Spleen (tissue), 11 donors: ENCODE data around the gene GGCX. TPM values are rescaled to one million over a fixed set of nuclear protein-coding genes. Genes with fewer than 3 reads are reported as not detected.
"Not testable (repeated sequence)": the region's sequence is repeated elsewhere in the genome, so short reads cannot be mapped to it uniquely, and the experiment has no call there.

Experiments used
- DNase-seq: peaks from one replicate; pipeline ENCODE4 v3.0.0-alpha.2; 2020
- H3K27ac ChIP-seq, 8 donors: fragments of 200-600 bp; sonication (generic) in 7 of 8; 1 replicate in 4 of 8; 2 replicates in 4 of 8; pipeline versions ENCODE4 v1.5.0 to v1.8.0; 2016 to 2021; ENCODE audit warnings: inconsistent platforms in 4 of 8, mild to moderate bottlenecking in 4 of 8, moderate library complexity in 1 of 8
- H3K27me3 ChIP-seq, 7 donors: fragments of 200-600 bp; sonication (generic) in 6 of 7; replicated peaks in 1 of 7; 1 replicate in 4 of 7; 2 replicates in 3 of 7; pipeline versions ENCODE4 v1.5.0 to v1.8.0; 2016 to 2021; ENCODE audit warnings: inconsistent platforms in 3 of 7, mild to moderate bottlenecking in 1 of 7
- H3K36me3 ChIP-seq, 6 donors: fragments of 200-600 bp; sonication (generic) in 5 of 6; 1 replicate in 4 of 6; 2 replicates in 2 of 6; pipeline versions ENCODE4 v1.5.0 to v1.8.0; 2016 to 2021; ENCODE audit warnings: inconsistent platforms in 2 of 6
- H3K4me1 ChIP-seq, 6 donors: fragments of 200-600 bp; sonication (generic) in 5 of 6; 1 replicate in 3 of 6; 2 replicates in 3 of 6; pipeline versions ENCODE4 v1.5.0 to v1.8.0; 2016 to 2021; ENCODE audit warnings: inconsistent platforms in 3 of 6
- H3K4me3 ChIP-seq, 8 donors: fragments of 200-600 bp; sonication (generic) in 7 of 8; 1 replicate in 4 of 8; 2 replicates in 4 of 8; pipeline versions ENCODE4 v1.5.0 to v1.8.0; 2016 to 2021; ENCODE audit warnings: inconsistent platforms in 4 of 8, mild to moderate bottlenecking in 4 of 8, moderate library complexity in 2 of 8
- H3K9me3 ChIP-seq, 8 donors: fragments of 200-600 bp; sonication (generic) in 7 of 8; 1 replicate in 4 of 8; 2 replicates in 4 of 8; pipeline versions ENCODE4 v1.5.0 to v1.8.0; 2016 to 2021; ENCODE audit warnings: inconsistent platforms in 4 of 8
- POLR2A ChIP-seq, 3 donors: fragments of 450-650 bp; IDR thresholded peaks; one replicate each; pipeline ENCODE4 v1.5.1; 2017; ENCODE audit warnings: antibody characterized with exemption in 3 of 3, mild to moderate bottlenecking in 1 of 3
- POLR2AphosphoS5 ChIP-seq, 3 donors: sonication (generic); formaldehyde crosslinking; IDR thresholded peaks; one replicate each; pipeline ENCODE4 v1.5.1; 2017; ENCODE audit warnings: antibody characterized with exemption in 3 of 3
- WGBS, 5 donors: extraction: QIAGEN DNeasy Blood & Tissue Kit in 3 of 5; methylation state at CpG; one replicate each; pipeline versions ENCODE4 v1.1.5 to v1.1.7; 2013 to 2018; 5-methylcytosine and 5-hydroxymethylcytosine counted together
- intact Hi-C: fragments of 100-400 bp; cut with DNase I; formaldehyde crosslinking; loops from one replicate; pipeline ENCODE4 v1.15.0; 2023; ENCODE audit warnings: low total_unique reads
- polyA plus RNA-seq, 3 donors: library from polyadenylated mRNA; stranded (reverse); fragments of 200-250 nt; gene quantifications; one replicate each; pipeline ENCODE4 v1.2.1, GENCODE V29; 2013
- total RNA-seq, 7 donors: library from RNA; depleted of rRNA in 3 of 7; stranded (reverse); fragments of >200 nt in 3 of 7; fragmentation: NEBNext Ultra II Directional in 4 of 7; extraction: Animal tissue kit (Norgen Biotek cat#: 25700) in 4 of 7; gene quantifications; one replicate each; pipeline versions ENCODE4 v1.1.0 to v1.2.1, GENCODE V29; 2016 to 2021
- TF ChIP-seq, protein P1 (sequence below), 11 experiments: fragments of 200-600 bp in 7 of 11; fragments of 450-650 bp in 4 of 11; sonication (generic) in 4 of 11; IDR thresholded peaks in 8 of 11; conservative IDR thresholded peaks in 3 of 11; 1 replicate in 7 of 11; 2 replicates in 4 of 11; pipeline versions ENCODE4 v1.4.0 to v1.8.0; 2016 to 2021; ENCODE audit warnings: antibody characterized with exemption in 11 of 11, inconsistent platforms in 4 of 11, mild to moderate bottlenecking in 1 of 11
- donor health status: healthy with polysubstance abuse.
- donor health status: DM: no; HTN: no; CAD: no; lungs with moderate emphysema.
- donor health status: DM: no; HTN: no; CAD: no.
- donor health status: Bipolar disorder and iron deficiency.
- donor health status: healthy.
- donor health status: DM: no; HTN: no; CAD: no.
- donor health status: DM: yes; HTN: yes; CAD: no.

Gene GGCX
- total and polyA plus RNA-seq, 10 donors = 11.0 to 42.1 (median 29.5) TPM

DNA sequence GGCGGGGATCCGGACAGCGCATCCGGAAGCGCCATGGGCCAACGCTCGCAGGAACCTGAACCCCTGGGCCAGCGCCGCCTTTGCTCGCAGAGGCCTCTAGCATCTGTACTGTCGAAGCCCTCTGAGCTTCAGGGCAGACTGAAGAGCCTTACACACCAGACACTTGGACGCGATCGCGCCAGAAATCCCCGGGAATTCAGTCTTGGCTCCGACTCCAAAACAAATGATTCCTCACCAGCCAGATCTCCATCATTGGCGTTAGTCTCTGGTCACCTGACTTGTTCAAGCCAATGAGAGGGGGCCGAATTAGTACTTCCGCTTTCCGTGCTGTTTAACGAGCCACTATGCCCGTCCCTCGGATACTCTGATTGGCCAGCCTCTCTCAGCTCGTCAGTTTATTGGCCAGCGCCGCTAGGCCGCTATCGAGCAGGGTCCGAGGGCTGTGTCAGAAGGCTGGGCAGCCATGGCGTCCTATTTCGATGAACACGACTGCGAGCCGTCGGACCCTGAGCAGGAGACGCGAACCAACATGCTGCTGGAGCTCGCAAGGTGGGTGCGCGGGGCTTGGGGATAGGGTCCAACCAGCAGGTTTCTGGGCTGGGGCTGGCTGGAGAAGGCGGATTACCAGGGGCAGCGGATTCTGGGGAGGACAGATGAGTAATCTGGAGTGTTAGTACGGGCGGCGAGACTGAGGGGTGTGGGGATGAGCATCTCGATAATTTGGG, 34.2 kb upstream of the GGCX start, which contains the start of gene RNF181:
RNF181 (plus strand) TSS at position 445 of the 725 bp plus-strand sequence; CDS start at position 464, 19 bp downstream.
- peak within 1 kb of the TSS; percentile 84 to 97 (median 94) for H3K27ac ChIP-seq
- H3K36me3 ChIP-seq = peaks cover 0 to 52% (median 23%) of the 10 kb centered on the region in 6 donors
- intact Hi-C loops = no loop called here
- peak; percentile 97 for DNase-seq
- peak within 1 kb of the TSS; percentile 59 to 86 (median 77) for H3K4me3 ChIP-seq
- H3K4me1 ChIP-seq = peaks cover 25 to 94% (median 45%) of the 10 kb centered on the region in 6 donors
- no peaks in the 10 kb centered on the region for H3K27me3 ChIP-seq
- TF ChIP-seq, protein P1, sequence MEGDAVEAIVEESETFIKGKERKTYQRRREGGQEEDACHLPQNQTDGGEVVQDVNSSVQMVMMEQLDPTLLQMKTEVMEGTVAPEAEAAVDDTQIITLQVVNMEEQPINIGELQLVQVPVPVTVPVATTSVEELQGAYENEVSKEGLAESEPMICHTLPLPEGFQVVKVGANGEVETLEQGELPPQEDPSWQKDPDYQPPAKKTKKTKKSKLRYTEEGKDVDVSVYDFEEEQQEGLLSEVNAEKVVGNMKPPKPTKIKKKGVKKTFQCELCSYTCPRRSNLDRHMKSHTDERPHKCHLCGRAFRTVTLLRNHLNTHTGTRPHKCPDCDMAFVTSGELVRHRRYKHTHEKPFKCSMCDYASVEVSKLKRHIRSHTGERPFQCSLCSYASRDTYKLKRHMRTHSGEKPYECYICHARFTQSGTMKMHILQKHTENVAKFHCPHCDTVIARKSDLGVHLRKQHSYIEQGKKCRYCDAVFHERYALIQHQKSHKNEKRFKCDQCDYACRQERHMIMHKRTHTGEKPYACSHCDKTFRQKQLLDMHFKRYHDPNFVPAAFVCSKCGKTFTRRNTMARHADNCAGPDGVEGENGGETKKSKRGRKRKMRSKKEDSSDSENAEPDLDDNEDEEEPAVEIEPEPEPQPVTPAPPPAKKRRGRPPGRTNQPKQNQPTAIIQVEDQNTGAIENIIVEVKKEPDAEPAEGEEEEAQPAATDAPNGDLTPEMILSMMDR (IDR thresholded peaks at IDR 0.05 in 8 of 11, conservative IDR thresholded peaks at IDR 0.05 in 3 of 11) = peak in 1 of 11 experiments; percentile 26
- TF ChIP-seq POLR2A (IDR thresholded peaks at IDR 0.05) (peak; percentile 9 to 74 (median 61)), POLR2AphosphoS5 (IDR thresholded peaks at IDR 0.05) (peak; percentile 96 to 98 (median 97))
- WGBS, 5 donors = 0 to 1% (median 0%) methylated on average over 22 to 47 of the region's 47 CpGs
- no peaks in the 10 kb centered on the region for H3K9me3 ChIP-seq

DNA sequence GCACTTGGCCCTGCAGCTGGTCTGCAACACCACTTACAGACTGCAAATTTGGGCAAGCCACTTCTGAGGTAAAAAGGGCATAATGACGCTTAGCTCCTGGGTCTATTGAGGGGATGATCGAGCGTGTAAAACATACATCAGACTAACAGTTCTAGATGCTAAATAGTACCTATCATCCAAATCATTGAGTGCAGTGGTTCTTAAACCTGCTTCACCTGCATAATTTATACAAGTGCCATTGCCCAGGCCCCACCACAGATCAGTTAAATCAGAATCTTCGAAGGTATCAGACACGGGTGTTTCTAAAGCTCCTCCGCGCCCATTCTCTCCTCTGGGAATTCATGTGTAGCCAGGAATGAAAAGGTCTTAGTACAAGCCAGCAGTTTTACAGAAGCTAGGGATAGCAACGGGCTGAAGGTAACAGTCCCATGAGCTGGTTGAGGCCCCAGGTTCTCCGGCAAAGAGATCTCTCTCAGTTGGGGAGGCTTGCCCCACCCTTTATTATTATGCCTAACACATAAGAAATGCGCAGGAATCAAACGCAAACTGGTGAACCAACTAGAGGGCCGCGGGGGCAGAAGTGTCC, 33.5 kb upstream of the GGCX start:
- DNase-seq = no peak
- H3K4me3 ChIP-seq = peak overlapping the region; percentile 59 to 86 (median 77)
- H3K9me3 ChIP-seq = no peaks in the 10 kb centered on the region
- H3K27ac ChIP-seq = peak overlapping the region; percentile 84 to 97 (median 94)
- intact Hi-C loops = no loop called here
- H3K4me1 ChIP-seq = peaks cover 32 to 95% (median 50%) of the 10 kb centered on the region in 6 donors
- H3K27me3 ChIP-seq = no peaks in the 10 kb centered on the region
- TF ChIP-seq, protein P1 (IDR thresholded peaks at IDR 0.05 in 8 of 11, conservative IDR thresholded peaks at IDR 0.05 in 3 of 11) = no peak
- TF ChIP-seq POLR2AphosphoS5 (IDR thresholded peaks at IDR 0.05) = no peak
- TF ChIP-seq POLR2A (IDR thresholded peaks at IDR 0.05) = no peak
- 23 to 34% (median 25%) methylated on average over 9 to 13 of the region's 13 CpGs for WGBS, 5 donors
- peaks cover 0 to 46% (median 23%) of the 10 kb centered on the region in 6 donors for H3K36me3 ChIP-seq

DNA sequence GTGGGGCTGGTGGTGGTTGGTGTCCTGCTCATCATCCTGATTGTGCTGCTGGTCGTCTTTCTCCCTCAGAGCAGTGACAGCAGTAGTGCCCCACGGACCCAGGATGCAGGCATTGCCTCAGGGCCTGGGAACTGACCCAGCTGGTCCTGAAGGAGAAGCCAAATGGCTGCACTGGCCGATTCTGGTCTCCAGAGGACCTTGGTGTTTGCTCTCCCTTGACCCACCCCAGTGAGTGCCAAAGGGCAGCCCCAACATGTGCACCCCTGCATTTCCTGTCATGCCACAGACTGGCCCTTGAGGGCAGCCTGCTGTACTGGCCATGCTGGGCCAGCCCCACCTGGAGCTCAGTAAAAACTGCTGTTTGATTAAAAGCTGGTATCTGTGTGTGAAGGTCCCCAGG, 31.7 kb upstream of the GGCX start:
- H3K27ac ChIP-seq = no peak overlapping the region
- no peak overlapping the region for H3K4me3 ChIP-seq
- WGBS, 5 donors = 70 to 93% (median 87%) methylated on average over 2 to 3 of the region's 3 CpGs
- peaks cover 39 to 95% (median 63%) of the 10 kb centered on the region in 6 donors for H3K4me1 ChIP-seq
- no peaks in the 10 kb centered on the region for H3K9me3 ChIP-seq
- intact Hi-C loops = no loop called here
- H3K36me3 ChIP-seq = peaks cover 0 to 28% (median 11%) of the 10 kb centered on the region in 6 donors
- DNase-seq = no peak
- TF ChIP-seq, protein P1 (IDR thresholded peaks at IDR 0.05 in 8 of 11, conservative IDR thresholded peaks at IDR 0.05 in 3 of 11) = no peak
- TF ChIP-seq POLR2AphosphoS5 (IDR thresholded peaks at IDR 0.05) = no peak
- TF ChIP-seq POLR2A (IDR thresholded peaks at IDR 0.05) = no peak
- no peaks in the 10 kb centered on the region for H3K27me3 ChIP-seq

DNA sequence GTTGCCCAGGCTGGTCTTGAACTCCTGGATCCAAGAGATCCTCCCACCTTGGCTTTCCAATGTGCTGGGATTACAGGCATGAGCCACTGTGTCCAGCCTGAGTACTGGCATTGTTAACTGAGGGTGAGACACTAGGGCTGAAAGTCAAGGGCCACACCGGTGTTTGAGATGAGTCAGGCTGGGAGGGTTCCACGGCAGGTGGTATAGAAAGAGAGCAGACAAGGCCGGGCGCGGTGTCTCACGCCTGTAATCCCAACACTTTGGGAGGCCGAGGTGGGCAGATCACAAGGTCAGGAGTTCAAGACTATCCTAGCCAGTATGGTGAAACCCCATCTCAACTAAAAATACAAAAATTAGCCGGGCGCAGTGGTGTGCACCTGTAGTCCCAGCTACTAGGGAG, 31.0 kb upstream of the GGCX start:
- H3K4me1 ChIP-seq = peaks cover 42 to 95% (median 69%) of the 10 kb centered on the region in 6 donors
- H3K36me3 ChIP-seq = peaks cover 0 to 21% (median 6%) of the 10 kb centered on the region in 6 donors
- intact Hi-C loops, DNase-seq, H3K9me3 ChIP-seq, H3K4me3 ChIP-seq, H3K27me3 ChIP-seq: not testable (repeated sequence)
- H3K27ac ChIP-seq = peak overlapping the region in 1 of 8 donors; percentile 92
- WGBS, 5 donors = 92 to 97% (median 93%) methylated on average over 9 of the region's 9 CpGs
